NCI-H146 treated with DMSO at 0.1 percent for 48 hours (cell line): ENCODE measurements around the gene PPT2.
A peak's percentile ranks its signal among the peaks of the same experiment; 100 is the strongest.
"Not testable (repeated sequence)": the region's sequence is repeated elsewhere in the genome, so short reads cannot be mapped to it uniquely, and the experiment has no call there.

Experiments used
- DNase-seq: peaks from one replicate; lab custom pipeline; 2025; ENCODE audit not compliant: unreplicated experiment; lab: John Stamatoyannopoulos, UW

The PPT2 gene

DNA sequence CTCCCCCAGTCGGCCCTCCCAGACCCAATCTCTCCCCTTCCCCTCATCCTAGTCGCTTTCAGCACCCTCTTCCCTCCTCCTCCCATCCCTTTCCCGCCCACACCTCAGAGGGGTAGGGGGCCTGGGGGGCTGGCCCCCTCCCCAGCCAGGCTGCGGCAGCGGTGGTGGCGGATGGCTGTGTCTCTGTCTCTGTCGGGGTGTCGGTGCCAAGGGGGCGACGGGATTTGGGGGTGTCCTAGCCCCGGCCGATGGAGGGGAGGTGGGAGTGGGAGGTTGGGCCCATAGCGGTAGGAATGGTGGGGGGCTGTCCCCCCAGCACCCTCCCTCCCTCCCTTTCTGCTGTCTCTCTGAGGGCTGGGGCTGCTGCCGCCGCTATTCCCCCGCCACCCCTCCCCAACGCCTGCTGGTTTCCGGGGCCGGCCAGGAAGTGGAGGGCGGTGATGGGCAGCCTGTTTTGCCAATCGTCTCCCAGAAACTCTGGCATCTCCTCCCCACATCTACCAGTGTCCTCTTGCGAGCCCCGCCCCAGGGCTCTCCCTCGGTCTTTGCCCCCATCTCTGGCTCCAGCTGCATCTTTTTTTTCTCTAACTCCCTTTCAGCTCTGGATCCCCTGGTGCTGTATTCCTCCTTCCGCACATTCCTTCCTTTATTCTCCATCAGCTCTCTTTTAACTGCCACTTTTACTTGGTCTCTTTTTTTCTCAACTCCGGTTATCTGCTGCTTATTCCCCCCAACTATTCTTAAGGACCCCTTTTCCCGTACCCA lies 22.0 kb downstream of the PPT2 start, which contains the start of gene AGPAT1:
Gene AGPAT1 (minus strand): TSS at position 374 of the 765 bp plus-strand sequence. CDS start 4,588 bp downstream, outside the sequence.
- DNase-seq = peak; percentile 89

DNA sequence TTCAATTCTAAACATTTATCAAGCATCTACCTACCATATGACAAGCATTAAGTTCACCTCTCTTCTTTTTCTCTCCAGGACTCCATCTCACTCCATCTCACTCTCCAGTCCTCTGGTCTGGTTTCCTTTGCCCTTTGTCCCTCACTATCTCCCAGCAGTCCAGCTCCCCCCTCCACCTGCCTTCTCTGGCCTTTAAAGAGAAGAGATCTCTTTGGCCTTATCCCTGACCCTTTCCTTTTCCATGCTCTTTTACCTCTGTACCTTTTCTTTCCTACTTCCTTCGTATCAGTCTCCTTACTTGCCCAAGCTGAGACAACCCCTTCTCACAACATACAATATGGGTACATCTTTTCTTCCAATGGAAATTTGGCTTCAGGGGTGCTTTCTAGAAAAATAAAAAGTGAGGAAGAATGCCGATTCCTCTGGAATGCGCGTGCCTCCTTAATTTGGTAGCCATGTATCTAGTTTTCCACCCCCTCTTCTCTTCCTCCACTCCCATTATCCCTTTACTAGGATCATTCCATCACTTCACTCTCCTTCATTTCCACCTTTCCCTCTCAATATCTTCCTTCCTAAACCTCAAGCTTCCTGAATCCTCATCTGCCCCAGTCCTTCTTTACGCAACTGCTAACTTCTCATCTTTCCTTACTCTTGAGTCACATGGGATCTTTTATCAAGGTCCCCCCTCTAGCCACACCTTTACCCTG lies 22.7 kb downstream of the PPT2 start:
- peak; percentile 46 for DNase-seq

DNA sequence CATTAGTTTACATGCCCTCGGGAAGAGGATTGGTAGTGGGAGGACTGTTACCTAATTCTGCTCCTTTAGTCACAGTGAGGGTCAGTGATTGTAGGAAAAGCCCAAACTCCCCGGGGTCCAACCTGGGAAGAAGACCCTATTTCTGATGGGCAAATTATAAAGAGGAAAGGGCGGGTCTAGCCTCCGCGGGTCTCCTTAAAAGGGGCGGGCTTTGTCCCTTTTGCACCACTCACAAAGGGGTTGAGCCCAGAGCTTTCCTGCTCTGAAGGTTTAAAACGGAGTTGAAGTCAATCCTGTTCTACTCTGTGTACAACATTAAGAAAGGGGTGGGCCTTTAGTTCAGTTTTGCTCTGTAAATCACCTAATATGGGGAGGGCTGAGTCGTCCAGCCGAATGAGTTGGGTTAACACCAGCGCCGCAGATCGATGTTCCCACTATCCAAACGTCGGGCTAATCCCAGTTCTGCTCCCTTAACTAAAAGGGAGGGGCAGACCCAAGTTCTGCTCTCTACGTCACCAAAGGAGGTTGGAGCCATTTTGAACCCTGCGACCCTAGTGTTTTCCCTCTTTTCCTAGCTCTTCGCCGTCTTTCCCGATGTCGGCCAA lies 23.3 kb downstream of the PPT2 start:
- DNase-seq = no peak

DNA sequence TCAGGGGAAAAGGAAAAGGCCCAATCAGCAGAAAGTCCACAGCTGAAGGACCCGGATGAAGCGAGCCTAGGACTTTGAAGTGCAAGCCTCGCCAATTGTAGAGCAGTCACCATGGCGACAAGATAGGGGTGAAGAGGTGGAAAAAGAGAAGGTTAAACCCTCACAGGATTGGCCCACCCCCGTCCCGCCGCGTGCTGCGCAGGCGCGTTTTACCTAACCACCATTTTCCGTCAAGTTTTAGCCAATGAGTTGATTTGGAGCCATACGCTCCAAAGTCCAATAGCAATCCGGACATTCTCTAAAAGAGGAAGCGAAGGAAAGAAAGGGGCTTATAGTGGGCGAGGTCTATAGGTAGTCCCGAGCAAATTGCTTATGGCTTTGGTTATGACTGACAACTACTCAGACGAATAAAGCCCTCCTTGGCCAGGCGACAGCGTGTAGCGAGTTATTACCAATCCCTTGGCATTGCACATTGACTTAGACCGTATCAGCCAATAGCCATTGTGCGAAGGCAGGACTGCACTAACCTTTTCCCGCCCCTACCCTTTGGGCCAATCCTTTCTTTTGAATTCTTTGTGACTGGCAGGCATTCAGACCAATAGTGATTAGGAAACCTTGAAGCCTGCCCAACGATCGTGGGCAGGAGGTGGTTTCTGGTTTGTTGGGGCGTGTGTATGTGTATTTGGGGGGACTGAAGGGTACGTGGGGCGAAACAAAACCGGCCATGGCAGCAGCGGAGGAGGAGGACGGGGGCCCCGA lies 24.0 kb downstream of the PPT2 start, which contains the start of gene RNF5:
Gene RNF5 (plus strand): TSS at position 618 of the 759 bp plus-strand sequence. CDS start 107 bp downstream, at position 725.
- peak; percentile 99 for DNase-seq

DNA sequence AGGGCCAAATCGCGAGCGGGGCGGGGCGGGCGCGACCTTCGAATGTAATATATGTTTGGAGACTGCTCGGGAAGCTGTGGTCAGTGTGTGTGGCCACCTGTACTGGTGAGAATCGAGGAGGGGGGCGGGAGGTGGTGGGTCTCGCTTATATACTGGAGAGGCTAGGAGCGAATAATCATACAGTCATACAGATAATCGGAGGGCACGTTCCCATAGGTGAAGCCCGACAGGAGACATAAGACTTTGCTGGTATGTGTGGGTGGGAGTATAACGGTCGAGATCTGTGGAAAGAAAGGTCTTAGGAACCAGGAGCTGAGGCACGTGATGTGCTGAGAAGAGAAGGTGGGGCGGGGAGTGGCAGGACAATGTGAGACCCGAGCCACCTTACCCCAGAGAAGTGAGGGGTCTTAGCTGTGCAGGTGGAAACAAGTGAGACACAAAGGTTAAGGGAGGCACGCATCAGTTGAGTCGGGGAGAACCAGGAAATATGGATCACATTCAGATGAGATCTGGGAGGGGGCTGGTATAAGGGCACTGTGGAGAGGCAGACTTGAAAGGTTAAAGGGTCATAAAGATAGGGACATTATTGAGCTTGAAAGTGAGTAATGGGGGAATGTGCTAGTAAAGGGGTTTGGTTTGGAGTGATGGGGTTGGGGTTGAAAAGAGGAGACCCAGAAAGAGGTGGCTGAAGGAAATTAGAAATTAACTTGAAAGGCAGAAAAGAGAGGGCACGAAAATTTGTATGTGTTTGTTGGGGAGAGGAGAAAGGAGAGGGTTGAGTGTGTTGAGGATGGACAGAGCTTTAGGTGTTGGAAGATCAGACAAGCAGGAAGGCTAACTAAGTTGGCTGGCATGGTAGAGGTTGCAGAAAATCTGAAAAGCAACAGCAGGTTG lies 24.9 kb downstream of the PPT2 start:
- no peak for DNase-seq

DNA sequence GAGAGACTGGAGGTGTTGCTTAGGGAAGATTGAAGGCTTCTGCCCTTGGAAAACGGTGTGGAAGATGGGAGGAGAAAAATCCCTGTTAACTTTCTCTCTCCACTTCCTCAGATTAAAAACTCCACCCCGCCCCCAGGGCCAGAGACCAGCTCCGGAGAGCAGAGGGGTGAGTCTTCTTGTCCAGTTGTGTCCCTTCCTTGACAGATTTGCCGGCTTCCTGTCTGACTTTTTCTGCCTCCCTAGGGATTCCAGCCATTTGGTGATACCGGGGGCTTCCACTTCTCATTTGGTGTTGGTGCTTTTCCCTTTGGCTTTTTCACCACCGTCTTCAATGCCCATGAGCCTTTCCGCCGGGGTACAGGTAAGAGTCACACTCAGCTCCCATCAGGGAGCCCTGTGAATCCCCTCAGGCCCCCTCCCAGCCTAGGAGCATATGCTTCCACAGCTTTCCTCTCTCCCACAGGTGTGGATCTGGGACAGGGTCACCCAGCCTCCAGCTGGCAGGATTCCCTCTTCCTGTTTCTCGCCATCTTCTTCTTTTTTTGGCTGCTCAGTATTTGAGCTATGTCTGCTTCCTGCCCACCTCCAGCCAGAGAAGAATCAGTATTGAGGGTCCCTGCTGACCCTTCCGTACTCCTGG lies 25.9 kb downstream of the PPT2 start:
- DNase-seq = no peak

DNA sequence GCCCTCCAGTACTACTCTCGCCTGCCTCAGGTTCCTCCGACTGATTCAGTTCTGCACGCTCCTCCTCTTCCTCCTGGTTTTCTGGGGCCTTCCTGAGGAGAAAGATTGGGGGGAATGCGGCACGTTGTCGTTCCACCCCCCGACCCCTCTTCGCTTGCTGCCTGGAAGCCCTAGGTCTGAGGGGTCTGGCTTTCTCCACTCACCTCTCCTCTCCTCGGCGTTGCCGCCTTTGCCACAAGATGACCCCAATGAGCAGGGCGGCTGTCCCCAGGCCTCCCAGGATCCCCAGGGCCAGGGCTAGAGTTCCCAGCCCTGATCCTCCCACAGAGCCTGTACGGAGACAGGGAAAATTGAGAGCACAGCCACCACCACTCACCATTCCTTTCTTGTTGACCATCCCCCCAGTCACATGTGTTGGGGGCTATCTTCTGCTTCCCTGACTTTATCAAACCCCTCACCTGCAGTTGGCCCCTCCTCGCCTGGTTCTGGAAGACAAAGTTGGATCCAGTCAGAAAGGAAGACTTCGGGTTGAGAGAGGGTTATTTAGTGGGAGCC lies 27.3 kb downstream of the PPT2 start:
- DNase-seq = no peak

DNA sequence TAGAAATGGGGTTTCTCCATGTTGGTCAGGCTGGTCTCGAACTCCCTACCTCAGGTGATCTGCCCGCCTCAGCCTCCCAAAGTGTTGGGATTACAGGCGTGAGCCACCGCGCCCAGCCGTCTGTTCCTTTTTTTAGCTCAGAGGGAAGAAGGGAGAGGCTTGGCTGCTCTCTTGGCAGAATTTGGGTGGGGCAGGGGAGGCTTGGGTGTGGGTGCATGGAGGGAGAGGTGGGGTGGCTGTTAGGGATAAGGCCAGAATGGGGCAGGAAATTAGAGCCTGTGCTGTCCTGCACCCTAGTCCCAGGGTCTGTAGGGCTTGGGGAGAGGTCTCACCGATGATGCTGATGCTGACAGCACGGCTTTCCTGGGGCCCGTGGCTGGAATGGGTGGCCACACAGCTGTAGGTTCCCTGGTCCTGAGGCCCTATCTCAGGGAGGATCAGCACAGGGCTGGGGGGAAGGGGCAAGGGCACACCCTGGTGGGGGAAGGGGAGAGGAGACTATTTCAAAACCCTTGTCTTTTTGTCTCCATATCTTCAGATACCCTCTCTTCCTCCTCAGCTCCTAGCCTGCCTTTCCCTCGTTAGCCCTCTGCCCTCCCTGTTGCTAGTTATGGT lies 28.1 kb downstream of the PPT2 start:
- no peak for DNase-seq

DNA sequence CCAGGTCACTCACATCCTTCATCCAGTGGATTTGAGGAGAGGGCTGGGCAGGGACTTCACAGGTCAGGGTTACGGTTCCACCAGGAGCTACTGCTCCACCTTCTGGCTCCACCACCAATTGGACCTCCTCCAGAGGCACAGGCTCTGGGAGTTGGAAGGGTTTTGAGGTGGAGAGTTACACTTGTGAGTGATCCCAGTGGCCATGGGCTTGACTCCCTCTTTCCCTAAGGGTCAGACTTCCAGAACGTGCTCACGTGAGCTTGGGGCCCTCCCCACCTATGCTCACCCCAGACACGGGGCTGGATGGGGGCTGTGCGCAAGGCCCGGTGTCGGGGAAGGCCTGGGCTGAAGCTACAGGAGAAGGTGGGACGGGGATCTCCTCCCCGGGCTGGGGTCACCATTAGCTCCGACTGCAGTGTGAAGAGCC lies 28.6 kb downstream of the PPT2 start:
- no peak for DNase-seq

DNA sequence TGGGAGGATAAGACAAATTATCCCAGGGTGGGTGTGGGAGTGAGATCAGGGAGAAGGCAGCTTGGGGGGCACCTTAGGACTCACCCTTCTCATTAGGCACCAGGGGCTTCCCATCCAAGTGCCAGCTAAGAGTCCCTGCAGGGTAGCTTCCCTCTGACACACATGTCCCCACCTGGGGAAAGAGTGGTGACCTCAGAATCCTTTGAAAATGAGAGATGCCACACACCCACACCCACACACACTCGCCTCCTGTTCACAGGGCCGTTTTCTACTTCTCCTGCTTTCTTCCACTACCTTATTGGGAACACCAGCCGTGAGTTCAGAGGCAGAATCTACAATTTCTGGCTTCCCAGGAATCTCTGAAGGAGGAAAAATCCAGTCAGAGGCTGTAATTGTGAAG lies 29.1 kb downstream of the PPT2 start:
- no peak for DNase-seq

DNA sequence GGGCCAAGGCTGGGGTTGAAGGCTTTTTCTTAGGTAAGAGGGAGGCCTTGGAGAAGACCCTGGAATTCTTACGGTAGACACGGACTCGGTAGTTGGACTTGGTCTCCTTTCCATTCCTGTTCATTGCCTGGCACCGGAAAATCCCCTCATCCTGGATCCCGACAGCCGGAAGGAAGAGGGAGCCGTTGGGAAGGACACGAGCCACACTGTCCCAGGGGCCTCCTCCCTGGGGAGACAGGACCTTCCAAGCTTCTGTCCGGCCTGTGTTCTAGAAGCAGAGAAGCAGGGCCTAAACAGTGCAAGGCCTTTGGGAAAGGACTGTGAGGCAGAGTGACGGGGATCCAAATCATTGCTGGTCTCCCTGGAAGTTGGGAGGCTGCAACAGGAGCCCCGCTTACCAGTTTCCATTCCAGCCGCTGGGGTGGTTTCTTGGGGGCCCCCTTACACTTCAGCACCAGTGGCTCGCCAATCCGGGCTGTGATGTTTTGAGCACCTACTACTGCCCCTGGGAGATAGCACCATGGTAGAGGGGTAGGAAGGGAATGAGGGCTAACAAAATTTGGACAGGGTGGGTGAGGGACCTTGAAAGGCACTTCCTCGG lies 29.6 kb downstream of the PPT2 start:
- DNase-seq = no peak

DNA sequence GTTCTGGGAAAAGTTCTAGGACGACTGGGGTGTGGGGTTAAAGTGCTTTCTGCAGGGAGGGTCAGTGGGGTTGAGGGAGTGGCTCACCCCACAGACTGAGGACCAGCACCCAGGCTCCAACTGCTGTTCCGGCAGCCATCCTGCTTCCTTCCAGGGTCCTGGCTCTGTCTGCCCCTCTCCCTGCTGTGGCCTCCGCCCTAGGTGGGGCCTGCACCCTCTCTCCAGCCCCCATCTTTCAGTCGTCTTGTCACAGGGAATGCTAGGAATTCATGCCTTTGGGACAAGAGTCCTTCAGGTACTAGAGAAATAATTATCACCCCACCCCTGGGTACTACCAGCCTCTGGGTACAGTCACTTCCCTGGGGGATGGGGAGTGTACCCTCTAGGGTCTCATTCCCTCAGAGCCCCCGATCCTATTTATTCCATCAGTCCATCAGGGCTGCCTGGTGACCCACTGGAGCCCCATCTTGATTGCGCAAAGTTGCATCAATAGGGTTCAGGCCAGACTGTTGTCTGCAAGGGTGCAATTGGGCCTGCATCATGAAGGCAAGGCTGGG lies 30.2 kb downstream of the PPT2 start, which contains the start of gene AGER:
Gene AGER (minus strand): TSS at position 170 of the 557 bp plus-strand sequence. CDS start 31 bp downstream, at position 139.
- no peak for DNase-seq

DNA sequence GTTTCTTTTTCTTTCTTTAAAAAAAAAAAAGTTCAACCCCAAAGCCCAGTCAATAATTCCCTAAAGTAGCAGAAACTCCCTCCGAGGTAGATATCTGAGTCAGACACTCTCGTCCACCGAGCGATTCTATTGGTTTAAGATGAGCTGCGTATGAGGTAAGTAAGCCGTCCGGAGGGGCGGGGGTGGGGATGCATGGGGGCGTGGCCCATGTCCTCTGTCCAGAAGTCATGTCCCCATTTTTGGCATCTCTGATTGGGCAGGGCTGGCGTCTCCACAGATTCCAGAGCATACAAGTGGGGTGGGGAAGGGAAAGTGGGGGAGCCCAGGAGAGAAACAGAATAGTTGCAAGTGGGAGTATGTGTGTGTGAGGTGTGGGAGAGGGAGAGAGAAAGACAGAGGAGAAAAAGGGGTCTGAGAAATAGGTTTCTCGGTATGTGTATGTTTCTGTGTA lies 31.8 kb downstream of the PPT2 start:
- DNase-seq = not testable (repeated sequence)

DNA sequence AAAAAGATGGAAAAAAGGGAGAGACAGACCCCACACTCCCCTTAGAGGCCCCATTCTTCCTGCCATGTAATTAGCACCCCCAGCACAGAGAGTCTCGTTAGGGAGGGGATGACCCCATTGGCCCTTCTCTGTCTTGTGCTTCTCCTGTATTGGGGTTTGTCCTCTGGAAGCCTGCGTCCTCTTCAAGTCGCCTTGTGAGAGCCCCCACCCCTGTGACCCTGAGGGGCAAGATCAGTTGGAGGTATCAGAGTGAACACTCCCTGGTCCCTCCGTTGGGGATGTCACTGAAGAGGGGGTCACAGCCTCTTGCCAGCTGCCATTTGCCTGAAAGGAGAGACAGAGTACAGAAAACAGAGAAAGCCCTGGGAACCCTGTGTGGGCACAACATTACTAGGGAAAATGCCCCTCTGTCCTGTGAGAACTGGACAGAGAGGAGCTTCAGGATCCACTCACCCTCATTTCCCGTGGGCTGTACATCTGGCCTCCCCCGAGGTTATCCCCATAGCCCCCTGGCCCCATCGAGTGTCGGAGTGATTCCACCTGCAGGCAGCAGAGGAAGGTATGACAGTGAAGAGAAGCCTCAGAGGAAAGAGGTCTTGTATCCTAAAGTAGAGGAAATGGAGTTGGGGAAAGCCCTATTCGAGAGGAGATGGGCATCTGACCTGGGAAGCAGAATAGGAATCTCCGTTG lies 32.4 kb downstream of the PPT2 start:
- DNase-seq = not testable (repeated sequence)

DNA sequence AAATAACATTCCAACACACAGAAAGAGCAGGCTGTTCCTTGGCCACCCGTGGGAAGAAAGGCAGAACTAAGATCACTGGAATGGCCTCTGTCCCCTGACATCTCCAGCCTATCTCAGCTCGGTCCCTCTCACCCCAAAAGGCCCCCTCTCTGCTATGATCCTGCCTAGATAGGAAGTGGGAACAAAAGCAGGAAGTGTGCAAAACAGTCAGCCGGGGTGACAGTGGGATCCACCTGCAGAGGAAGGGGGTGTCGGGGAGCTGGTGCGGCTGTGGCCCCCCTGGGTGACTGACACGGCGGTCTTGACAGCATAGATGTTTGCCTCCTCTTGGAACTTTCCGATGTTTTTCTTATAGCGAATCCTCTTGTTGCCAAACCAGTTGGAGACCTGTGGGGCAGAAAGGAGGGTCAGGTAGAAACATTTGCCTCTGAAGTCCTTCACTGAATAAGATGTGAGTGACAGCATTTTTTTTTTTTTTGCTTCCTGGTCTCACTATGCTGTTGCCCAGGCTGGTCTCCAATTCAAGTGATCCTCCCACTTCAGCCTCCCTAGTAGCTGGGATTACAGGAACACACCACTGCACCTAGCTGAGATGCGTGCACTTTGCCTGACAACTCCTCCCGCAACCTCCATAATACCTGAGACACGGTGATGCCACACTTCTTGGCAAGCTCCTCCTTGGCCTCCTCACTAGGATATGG lies 33.2 kb downstream of the PPT2 start:
- DNase-seq = no peak

DNA sequence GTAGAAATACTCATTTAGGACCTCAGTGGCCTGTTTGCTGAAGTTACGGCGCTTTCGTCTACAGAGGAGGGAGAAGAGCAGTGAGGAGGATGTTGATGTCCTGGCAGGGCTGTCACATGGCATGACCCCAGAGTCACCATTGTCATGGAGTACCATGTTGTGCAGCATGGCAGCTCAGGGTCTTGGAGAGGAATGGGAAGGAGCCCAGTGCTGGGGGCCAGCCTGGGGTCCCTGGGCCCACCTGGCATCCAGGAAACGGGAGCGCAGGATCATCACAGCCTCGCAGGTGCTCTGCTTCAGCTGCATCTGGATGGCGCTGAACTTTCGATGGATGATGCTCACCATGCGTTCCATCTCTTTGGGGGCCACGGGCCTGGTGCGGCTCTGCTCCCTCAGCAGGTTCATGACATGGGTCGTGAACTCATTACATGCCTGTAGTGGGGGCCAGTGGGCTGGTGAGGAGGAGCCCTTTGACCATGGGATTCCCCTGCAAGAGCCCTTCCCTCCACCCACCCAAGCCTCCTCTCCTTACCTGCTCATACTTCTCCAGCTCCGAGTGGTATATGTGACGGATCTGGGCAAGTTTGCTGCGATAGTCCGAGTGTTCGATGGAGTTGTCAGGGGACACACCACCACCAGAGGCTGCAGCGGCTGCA lies 33.9 kb downstream of the PPT2 start:
- not testable (repeated sequence) for DNase-seq
